Lung microvascular endothelial cell (primary cell): ENCODE data around the gene PLPPR4. TPM values are rescaled to one million over a fixed set of nuclear protein-coding genes. Genes with fewer than 3 reads are reported as not detected.
"Not testable (repeated sequence)": the region's sequence is repeated elsewhere in the genome, so short reads cannot be mapped to it uniquely, and the experiment has no call there.

Source experiments
- DNase-seq, 2 donors: peaks; one replicate each; pipeline versions ENCODE4 v3.0.0 to v3.0.0-alpha.2; 2010; ENCODE audit warnings: low read depth in 2 of 2
- total RNA-seq: library from RNA; depleted of rRNA; stranded (reverse); fragments of >200 nt; gene quantifications from 2 replicates; pipeline ENCODE4 v1.2.1, GENCODE V29; 2014

PLPPR4 gene
- total RNA-seq, 1 donor from 2014 or later: not detected

- no peak for DNase-seq
These were observed 2.4 kb downstream of the PLPPR4 start for GRCh38 chr1:99266726-99267125.

- peak in 1 of 2 donors; percentile 32 for DNase-seq
These were observed 3.7 kb downstream of the PLPPR4 start for GRCh38 chr1:99268021-99268420.

- no peak for DNase-seq
These were observed 5.0 kb downstream of the PLPPR4 start for GRCh38 chr1:99269321-99269720.

GRCh38 chr1:99270646-99271045 is 6.4 kb downstream of the PLPPR4 start:
- DNase-seq: no peak

- DNase-seq: no peak
These were observed 7.0 kb downstream of the PLPPR4 start for GRCh38 chr1:99271249-99271648.

GRCh38 chr1:99277066-99277465 is 12.8 kb downstream of the PLPPR4 start:
- DNase-seq: peak in 1 of 2 donors; percentile 5

- DNase-seq: peak in 1 of 2 donors; percentile 6
These were observed 15.2 kb downstream of the PLPPR4 start for GRCh38 chr1:99279525-99279924.

- no peak for DNase-seq
These were observed 16.8 kb downstream of the PLPPR4 start for GRCh38 chr1:99281105-99281504.

- no peak for DNase-seq
These were observed 18.2 kb downstream of the PLPPR4 start for GRCh38 chr1:99282536-99282935.

- DNase-seq: not testable (repeated sequence)
These were observed 19.2 kb downstream of the PLPPR4 start for GRCh38 chr1:99283521-99283920.

GRCh38 chr1:99292886-99293285 is 28.6 kb downstream of the PLPPR4 start:
- DNase-seq: no peak

- DNase-seq: no peak
These were observed 33.6 kb downstream of the PLPPR4 start for GRCh38 chr1:99297923-99298322.

- no peak for DNase-seq
These were observed 40.5 kb downstream of the PLPPR4 start for GRCh38 chr1:99304725-99305282.

GRCh38 chr1:99305626-99306025 is 41.3 kb downstream of the PLPPR4 start:
- no peak for DNase-seq

- DNase-seq: no peak
These were observed 41.8 kb downstream of the PLPPR4 start for GRCh38 chr1:99306056-99306455.

- no peak for DNase-seq
These were observed 42.4 kb downstream of the PLPPR4 start for GRCh38 chr1:99306644-99307043.

GRCh38 chr1:99315305-99315704 is 51.0 kb downstream of the PLPPR4 start:
- DNase-seq: no peak

- peak; percentile 5 to 7 for DNase-seq
These were observed 62.1 kb downstream of the PLPPR4 start for GRCh38 chr1:99326215-99326949.

- DNase-seq: no peak
These were observed 63.1 kb downstream of the PLPPR4 start for GRCh38 chr1:99327357-99327756.

GRCh38 chr1:99328171-99328570 is 63.9 kb downstream of the PLPPR4 start:
- no peak for DNase-seq

GRCh38 chr1:99331083-99331482 is 66.8 kb downstream of the PLPPR4 start:
- no peak for DNase-seq

- DNase-seq: no peak
These were observed 67.3 kb downstream of the PLPPR4 start for GRCh38 chr1:99331636-99332035.

- no peak for DNase-seq
These were observed 68.3 kb downstream of the PLPPR4 start for GRCh38 chr1:99332561-99332960.
